Measurements from ENCODE around the gene TMEM178A. TPM values are rescaled to one million over a fixed set of nuclear protein-coding genes. Genes with fewer than 3 reads are reported as not detected.

Gene TMEM178A
- total and polyA plus RNA-seq, 2 of the 8 experiments (the other 6 are each of a cell fraction or from before 2014, with no cell fraction given) = 11.2 to 14.9 TPM

DNA sequence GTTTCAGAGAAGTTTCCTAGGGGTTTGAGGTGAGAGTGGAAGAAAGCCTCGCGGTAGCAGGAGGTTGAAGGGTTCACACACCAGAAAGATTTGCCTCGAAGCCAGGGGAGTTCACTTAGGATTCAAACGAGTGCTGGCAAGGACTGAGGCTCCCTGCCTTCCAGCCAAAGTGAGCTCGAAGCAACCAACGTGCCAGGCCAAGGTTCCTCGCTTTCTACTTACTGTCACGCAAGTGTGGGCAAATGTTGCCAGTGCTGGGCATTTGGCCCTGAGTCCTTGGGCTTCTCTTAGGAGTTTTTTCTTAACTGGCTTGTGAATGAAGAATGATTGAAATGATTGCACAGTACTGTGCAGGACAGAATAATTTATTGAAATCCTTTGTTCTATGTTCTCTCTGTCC is 53.6 kb downstream of the TMEM178A start (continued):
- TF ChIP-seq, protein P1, sequence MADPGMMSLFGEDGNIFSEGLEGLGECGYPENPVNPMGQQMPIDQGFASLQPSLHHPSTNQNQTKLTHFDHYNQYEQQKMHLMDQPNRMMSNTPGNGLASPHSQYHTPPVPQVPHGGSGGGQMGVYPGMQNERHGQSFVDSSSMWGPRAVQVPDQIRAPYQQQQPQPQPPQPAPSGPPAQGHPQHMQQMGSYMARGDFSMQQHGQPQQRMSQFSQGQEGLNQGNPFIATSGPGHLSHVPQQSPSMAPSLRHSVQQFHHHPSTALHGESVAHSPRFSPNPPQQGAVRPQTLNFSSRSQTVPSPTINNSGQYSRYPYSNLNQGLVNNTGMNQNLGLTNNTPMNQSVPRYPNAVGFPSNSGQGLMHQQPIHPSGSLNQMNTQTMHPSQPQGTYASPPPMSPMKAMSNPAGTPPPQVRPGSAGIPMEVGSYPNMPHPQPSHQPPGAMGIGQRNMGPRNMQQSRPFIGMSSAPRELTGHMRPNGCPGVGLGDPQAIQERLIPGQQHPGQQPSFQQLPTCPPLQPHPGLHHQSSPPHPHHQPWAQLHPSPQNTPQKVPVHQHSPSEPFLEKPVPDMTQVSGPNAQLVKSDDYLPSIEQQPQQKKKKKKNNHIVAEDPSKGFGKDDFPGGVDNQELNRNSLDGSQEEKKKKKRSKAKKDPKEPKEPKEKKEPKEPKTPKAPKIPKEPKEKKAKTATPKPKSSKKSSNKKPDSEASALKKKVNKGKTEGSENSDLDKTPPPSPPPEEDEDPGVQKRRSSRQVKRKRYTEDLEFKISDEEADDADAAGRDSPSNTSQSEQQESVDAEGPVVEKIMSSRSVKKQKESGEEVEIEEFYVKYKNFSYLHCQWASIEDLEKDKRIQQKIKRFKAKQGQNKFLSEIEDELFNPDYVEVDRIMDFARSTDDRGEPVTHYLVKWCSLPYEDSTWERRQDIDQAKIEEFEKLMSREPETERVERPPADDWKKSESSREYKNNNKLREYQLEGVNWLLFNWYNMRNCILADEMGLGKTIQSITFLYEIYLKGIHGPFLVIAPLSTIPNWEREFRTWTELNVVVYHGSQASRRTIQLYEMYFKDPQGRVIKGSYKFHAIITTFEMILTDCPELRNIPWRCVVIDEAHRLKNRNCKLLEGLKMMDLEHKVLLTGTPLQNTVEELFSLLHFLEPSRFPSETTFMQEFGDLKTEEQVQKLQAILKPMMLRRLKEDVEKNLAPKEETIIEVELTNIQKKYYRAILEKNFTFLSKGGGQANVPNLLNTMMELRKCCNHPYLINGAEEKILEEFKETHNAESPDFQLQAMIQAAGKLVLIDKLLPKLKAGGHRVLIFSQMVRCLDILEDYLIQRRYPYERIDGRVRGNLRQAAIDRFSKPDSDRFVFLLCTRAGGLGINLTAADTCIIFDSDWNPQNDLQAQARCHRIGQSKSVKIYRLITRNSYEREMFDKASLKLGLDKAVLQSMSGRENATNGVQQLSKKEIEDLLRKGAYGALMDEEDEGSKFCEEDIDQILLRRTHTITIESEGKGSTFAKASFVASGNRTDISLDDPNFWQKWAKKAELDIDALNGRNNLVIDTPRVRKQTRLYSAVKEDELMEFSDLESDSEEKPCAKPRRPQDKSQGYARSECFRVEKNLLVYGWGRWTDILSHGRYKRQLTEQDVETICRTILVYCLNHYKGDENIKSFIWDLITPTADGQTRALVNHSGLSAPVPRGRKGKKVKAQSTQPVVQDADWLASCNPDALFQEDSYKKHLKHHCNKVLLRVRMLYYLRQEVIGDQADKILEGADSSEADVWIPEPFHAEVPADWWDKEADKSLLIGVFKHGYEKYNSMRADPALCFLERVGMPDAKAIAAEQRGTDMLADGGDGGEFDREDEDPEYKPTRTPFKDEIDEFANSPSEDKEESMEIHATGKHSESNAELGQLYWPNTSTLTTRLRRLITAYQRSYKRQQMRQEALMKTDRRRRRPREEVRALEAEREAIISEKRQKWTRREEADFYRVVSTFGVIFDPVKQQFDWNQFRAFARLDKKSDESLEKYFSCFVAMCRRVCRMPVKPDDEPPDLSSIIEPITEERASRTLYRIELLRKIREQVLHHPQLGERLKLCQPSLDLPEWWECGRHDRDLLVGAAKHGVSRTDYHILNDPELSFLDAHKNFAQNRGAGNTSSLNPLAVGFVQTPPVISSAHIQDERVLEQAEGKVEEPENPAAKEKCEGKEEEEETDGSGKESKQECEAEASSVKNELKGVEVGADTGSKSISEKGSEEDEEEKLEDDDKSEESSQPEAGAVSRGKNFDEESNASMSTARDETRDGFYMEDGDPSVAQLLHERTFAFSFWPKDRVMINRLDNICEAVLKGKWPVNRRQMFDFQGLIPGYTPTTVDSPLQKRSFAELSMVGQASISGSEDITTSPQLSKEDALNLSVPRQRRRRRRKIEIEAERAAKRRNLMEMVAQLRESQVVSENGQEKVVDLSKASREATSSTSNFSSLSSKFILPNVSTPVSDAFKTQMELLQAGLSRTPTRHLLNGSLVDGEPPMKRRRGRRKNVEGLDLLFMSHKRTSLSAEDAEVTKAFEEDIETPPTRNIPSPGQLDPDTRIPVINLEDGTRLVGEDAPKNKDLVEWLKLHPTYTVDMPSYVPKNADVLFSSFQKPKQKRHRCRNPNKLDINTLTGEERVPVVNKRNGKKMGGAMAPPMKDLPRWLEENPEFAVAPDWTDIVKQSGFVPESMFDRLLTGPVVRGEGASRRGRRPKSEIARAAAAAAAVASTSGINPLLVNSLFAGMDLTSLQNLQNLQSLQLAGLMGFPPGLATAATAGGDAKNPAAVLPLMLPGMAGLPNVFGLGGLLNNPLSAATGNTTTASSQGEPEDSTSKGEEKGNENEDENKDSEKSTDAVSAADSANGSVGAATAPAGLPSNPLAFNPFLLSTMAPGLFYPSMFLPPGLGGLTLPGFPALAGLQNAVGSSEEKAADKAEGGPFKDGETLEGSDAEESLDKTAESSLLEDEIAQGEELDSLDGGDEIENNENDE (IDR thresholded peaks at IDR 0.05; ENCODE audit: insufficient replicate concordance, low read length) = no peak
- TF ChIP-seq FOSL1 (IDR thresholded peaks at IDR 0.05; ENCODE audit: insufficient read depth, low read depth, low read length) = no peak
- TF ChIP-seq, protein P2, sequence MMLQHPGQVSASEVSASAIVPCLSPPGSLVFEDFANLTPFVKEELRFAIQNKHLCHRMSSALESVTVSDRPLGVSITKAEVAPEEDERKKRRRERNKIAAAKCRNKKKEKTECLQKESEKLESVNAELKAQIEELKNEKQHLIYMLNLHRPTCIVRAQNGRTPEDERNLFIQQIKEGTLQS (IDR thresholded peaks at IDR 0.05; ENCODE audit: insufficient read depth, low read depth, low read length) = no peak
- TF ChIP-seq TAF1 (IDR thresholded peaks at IDR 0.05; ENCODE audit: low read depth, low read length) = no peak
- TF ChIP-seq TBP (IDR thresholded peaks at IDR 0.05; ENCODE audit: low read depth, low read length) = no peak
- no peak for TF ChIP-seq MAFK (IDR thresholded peaks at IDR 0.05; ENCODE audit: low read depth, low read length)
- TF ChIP-seq SAP30 (IDR thresholded peaks at IDR 0.05; ENCODE audit: insufficient read depth, insufficient replicate concordance, low read length) = no peak
- no peak for TF ChIP-seq RXRA (IDR thresholded peaks at IDR 0.05; ENCODE audit: insufficient read depth, low read depth, low read length)
- TF ChIP-seq CBX8 (IDR thresholded peaks at IDR 0.05; ENCODE audit: borderline replicate concordance, low read depth, low read length) = no peak
- no peak for TF ChIP-seq NANOG (IDR thresholded peaks at IDR 0.05; ENCODE audit: insufficient read depth, low read depth, low read length, poor library complexity, severe bottlenecking)
- TF ChIP-seq SP2 (IDR thresholded peaks at IDR 0.05; ENCODE audit: low read length) = no peak

All from H1 (cell line).